CD4-positive, alpha-beta T cell (primary cell): ENCODE results near the gene RNF111. TPM values are rescaled to one million over a fixed set of nuclear protein-coding genes. Genes with fewer than 3 reads are reported as not detected.

ENCODE experiments used
- ATAC-seq: fragments of 200-7000 bp; cut with Tn5 transposase; one replicate; pipeline ENCODE4 v1.10.0; 2022; ENCODE audit warnings: mild to moderate bottlenecking; ENCODE audit not compliant: poor library complexity
- CTCF ChIA-PET: fragments of 350-600 bp; sonication (Branson Sonifier 250); formaldehyde crosslinking; loops from one replicate; lab custom pipeline; 2021; ENCODE audit warnings: antibody characterized with exemption, inconsistent platforms; lab: Charles Lee
- POLR2A ChIA-PET: fragments of 350-600 bp; sonication (Branson Sonifier 250); formaldehyde crosslinking; loops from one replicate; lab custom pipeline; 2021; ENCODE audit warnings: antibody characterized with exemption, inconsistent platforms; lab: Charles Lee
- DNase-seq, 14 experiments: peaks; one replicate each; pipeline ENCODE4 v3.0.0-alpha.2; 2013 to 2020; ENCODE audit warnings: mixed read lengths in 2 of 14
- H3K27ac ChIP-seq, 2 donors: one replicate each; pipeline versions ENCODE4 v1.5.1 to v1.7.0; 2013; ENCODE audit warnings: low read length in 2 of 2, low read depth in 1 of 2, mild to moderate bottlenecking in 1 of 2
- H3K27me3 ChIP-seq, 2 experiments: 1 replicate in 1 of 2; 2 replicates in 1 of 2; pipeline versions ENCODE4 v1.6.1 to v1.7.0; 2013; ENCODE audit warnings: low read length in 2 of 2, control low read depth in 1 of 2, mild to moderate bottlenecking in 1 of 2, moderate library complexity in 1 of 2; ENCODE audit not compliant: insufficient read depth in 2 of 2, control insufficient read depth in 1 of 2
- H3K36me3 ChIP-seq: one replicate; pipeline ENCODE4 v1.6.1; 2013; ENCODE audit warnings: low read length, control low read depth; ENCODE audit not compliant: insufficient read depth
- H3K4me1 ChIP-seq: one replicate; pipeline ENCODE4 v1.6.1; 2013; ENCODE audit warnings: low read length, control low read depth; ENCODE audit not compliant: insufficient read depth
- H3K4me3 ChIP-seq: one replicate; pipeline ENCODE4 v1.5.1; 2013; ENCODE audit warnings: mild to moderate bottlenecking, low read length, moderate library complexity
- H3K9me3 ChIP-seq, 2 experiments: 1 replicate in 1 of 2; 2 replicates in 1 of 2; pipeline versions ENCODE4 v1.6.1 to v1.7.0; 2013; ENCODE audit warnings: low read length in 2 of 2, mild to moderate bottlenecking in 2 of 2, control low read depth in 1 of 2, moderate library complexity in 1 of 2; ENCODE audit not compliant: control insufficient read depth in 1 of 2, insufficient read depth in 1 of 2
- H3K27ac Mint-ChIP-seq: one replicate; pipeline ENCODE4 v1.8.0; 2020; ENCODE audit warnings: mixed read lengths
- H3K27me3 Mint-ChIP-seq: one replicate; pipeline ENCODE4 v1.8.0; 2021; ENCODE audit warnings: mixed read lengths
- H3K36me3 Mint-ChIP-seq: one replicate; pipeline ENCODE4 v1.8.0; 2021; ENCODE audit warnings: low read depth, mixed read lengths
- H3K4me1 Mint-ChIP-seq: one replicate; pipeline ENCODE4 v1.8.0; 2021; ENCODE audit warnings: low read depth, mixed read lengths
- H3K4me3 Mint-ChIP-seq: one replicate; pipeline ENCODE4 v1.8.0; 2020; ENCODE audit warnings: mild to moderate bottlenecking, mixed read lengths
- H3K9me3 Mint-ChIP-seq: one replicate; pipeline ENCODE4 v1.8.0; 2020; ENCODE audit warnings: mixed read lengths
- CTCF ChIP-seq: fragments of 200-600 bp; IDR thresholded peaks from one replicate; pipeline ENCODE4 v1.8.0; 2022; ENCODE audit warnings: antibody characterized with exemption, mild to moderate bottlenecking
- intact Hi-C, 2 experiments: fragments of 100-400 bp; cut with DNase I in 1 of 2; cut with micrococcal nuclease in 1 of 2; formaldehyde crosslinking; loops; one replicate each; pipeline versions ENCODE4 v1.15.1 to v1.9.0; 2023 to 2025; cut with DNase I, micrococcal nuclease
- total RNA-seq, 174 experiments: library from RNA in 2 of 174; stranded (reverse) in 2 of 174; gene quantifications; one replicate each; pipeline ENCODE4 v1.2.3 and lab custom pipeline; 2021 to 2026

The RNF111 gene
- total RNA-seq, 2 experiments from 2014 or later = 35.4 to 37.1 TPM

- POLR2A ChIA-PET = no interaction called here
- no peak overlapping the region for H3K27ac Mint-ChIP-seq
These were observed 23.9 kb downstream of the RNF111 start for GRCh38 chr15:59011262-59011952.

DNA sequence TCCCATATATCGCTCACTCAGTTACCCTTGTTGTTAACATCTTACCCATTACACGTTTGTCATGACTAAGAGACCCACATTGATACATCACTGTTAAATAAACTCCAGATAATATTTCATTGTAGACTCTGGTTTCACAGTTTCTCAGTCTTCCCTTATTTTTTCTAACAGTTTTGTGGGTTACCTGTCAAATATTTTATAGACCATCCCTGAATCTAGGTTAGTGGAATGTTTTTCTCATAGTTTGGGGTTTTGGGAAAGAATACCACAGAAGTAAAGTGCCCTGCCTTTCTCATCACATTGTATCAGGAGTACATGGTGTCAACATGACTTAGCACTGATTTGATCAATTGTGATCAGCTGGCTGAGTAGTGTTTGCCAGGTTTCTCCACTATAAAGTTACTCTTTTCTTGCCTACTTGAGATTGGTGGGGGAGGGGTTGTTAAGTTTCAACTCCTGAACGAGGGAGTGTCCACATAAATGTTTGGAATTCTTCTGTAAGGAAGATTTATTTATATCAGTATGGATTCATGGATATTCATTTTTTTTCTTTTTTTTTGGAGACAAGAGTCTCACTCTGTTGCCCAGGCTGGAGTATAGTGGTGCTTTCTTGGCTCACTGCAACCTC is 25.9 kb downstream of the RNF111 start:
- intact Hi-C loops = loop anchor here in 1 of 2 experiments (5.0 kb wide), 1 partner anchor 39 kb away; no protein-coding TSS in a partner anchor
- no peaks in the 10 kb centered on the region for H3K27me3 ChIP-seq
- Mint-ChIP-seq H3K36me3 (peaks cover 49% of the 10 kb centered on the region), H3K4me1 (peaks cover 43% of the 10 kb centered on the region), H3K27ac (no peak overlapping the region), H3K4me3 (no peak overlapping the region), H3K9me3 (no peaks in the 10 kb centered on the region), H3K27me3 (no peaks in the 10 kb centered on the region)
- ATAC-seq (no peak), DNase-seq (no peak)
- H3K36me3 ChIP-seq = peaks cover 5% of the 10 kb centered on the region
- H3K4me3 ChIP-seq = no peak overlapping the region
- POLR2A ChIA-PET = interaction anchor here (0.7 kb wide), 1 partner anchor 25 kb away, joined by 4 read pairs; no protein-coding TSS in a partner anchor
- CTCF ChIA-PET = no interaction called here
- H3K27ac ChIP-seq = no peak overlapping the region
- no peaks in the 10 kb centered on the region for H3K4me1 ChIP-seq
- no peaks in the 10 kb centered on the region for H3K9me3 ChIP-seq
- no peak for TF ChIP-seq CTCF

More at GRCh38 chr15:59011262-59011952, 23.9 kb downstream of the RNF111 start:
- DNase-seq = no peak
- H3K36me3 Mint-ChIP-seq = peaks cover 53% of the 10 kb centered on the region
- H3K27me3 Mint-ChIP-seq = no peaks in the 10 kb centered on the region
- CTCF ChIA-PET = interaction anchor here (0.6 to 0.7 kb wide), 2 partner anchors 66 to 495 kb away, joined by 3 to 4 read pairs; no protein-coding TSS in a partner anchor
- H3K4me3 Mint-ChIP-seq = no peak overlapping the region
- H3K4me1 Mint-ChIP-seq = peaks cover 49% of the 10 kb centered on the region
- peaks cover 9% of the 10 kb centered on the region for H3K36me3 ChIP-seq
- no peak overlapping the region for H3K4me3 ChIP-seq
- intact Hi-C loops = loop anchor here in 1 of 2 experiments (5.0 kb wide), 1 partner anchor 41 kb away; no protein-coding TSS in a partner anchor
- H3K27ac ChIP-seq = no peak overlapping the region
- H3K27me3 ChIP-seq = no peaks in the 10 kb centered on the region
- H3K9me3 ChIP-seq = no peaks in the 10 kb centered on the region
- TF ChIP-seq CTCF = no peak
- no peak for ATAC-seq
- no peaks in the 10 kb centered on the region for H3K4me1 ChIP-seq
- no peaks in the 10 kb centered on the region for H3K9me3 Mint-ChIP-seq

DNA sequence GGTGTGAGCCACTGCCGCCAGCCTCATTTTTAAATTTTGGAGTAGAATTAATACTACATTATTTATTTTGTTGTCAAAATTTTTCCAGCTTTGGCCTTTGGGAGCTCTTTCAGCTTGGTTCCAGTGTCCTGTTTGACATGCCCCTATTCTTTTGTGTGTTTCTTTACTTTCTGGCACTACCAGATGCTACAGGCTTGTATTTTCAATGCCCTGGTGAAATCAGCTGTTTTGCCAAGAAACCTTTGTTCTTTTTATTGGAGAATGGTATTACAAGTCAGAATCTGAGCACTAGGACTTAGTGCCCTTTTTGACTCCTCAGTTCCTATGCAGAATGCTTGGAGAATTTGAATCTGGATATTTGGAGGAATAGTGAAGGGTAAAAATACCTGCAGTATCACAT is 26.6 kb downstream of the RNF111 start:
- H3K27ac ChIP-seq = no peak overlapping the region
- Mint-ChIP-seq H3K27ac (no peak overlapping the region), H3K4me3 (no peak overlapping the region), H3K27me3 (no peaks in the 10 kb centered on the region), H3K9me3 (no peaks in the 10 kb centered on the region), H3K4me1 (peaks cover 40% of the 10 kb centered on the region), H3K36me3 (peaks cover 45% of the 10 kb centered on the region)
- ChIA-PET CTCF (interaction anchor here (0.7 kb wide), 1 partner anchor 480 kb away, joined by 3 read pairs; no protein-coding TSS in a partner anchor), POLR2A (interaction anchor here (0.7 kb wide), 1 partner anchor 25 kb away, joined by 4 read pairs; no protein-coding TSS in a partner anchor)
- H3K4me3 ChIP-seq = no peak overlapping the region
- DNase-seq (no peak), ATAC-seq (no peak)
- H3K9me3 ChIP-seq = no peaks in the 10 kb centered on the region
- no peaks in the 10 kb centered on the region for H3K27me3 ChIP-seq
- H3K36me3 ChIP-seq = peaks cover 5% of the 10 kb centered on the region
- no peaks in the 10 kb centered on the region for H3K4me1 ChIP-seq
- intact Hi-C loops = loop anchor here in 1 of 2 experiments (5.0 kb wide), 1 partner anchor 38 kb away; no protein-coding TSS in a partner anchor
- TF ChIP-seq CTCF = no peak
